Stimulated activated naive CD4-positive, alpha-beta T cell (primary cell): ENCODE measurements around the gene SHE.
"Not testable (repeated sequence)": the region's sequence is repeated elsewhere in the genome, so short reads cannot be mapped to it uniquely, and the experiment has no call there.

Experiments
- DNase-seq, 6 experiments: peaks; one replicate each; lab custom pipeline; 2025; lab: John Stamatoyannopoulos, UW

SHE gene

GRCh38 chr1:154502066-154502743, at the start of gene SHE, which contains the start of gene TDRD10:
Gene SHE (minus strand): TSS chr1:154502412. CDS start chr1:154502026, 386 bp downstream.
Gene TDRD10 (plus strand): TSS chr1:154502219. CDS start chr1:154506904, 4,685 bp downstream.
- DNase-seq: peak in 1 of 6 experiments; percentile 46

GRCh38 chr1:154551474-154551873, 49.3 kb upstream of the SHE start:
- DNase-seq: no peak

GRCh38 chr1:154550657-154551056, 48.4 kb upstream of the SHE start:
- no peak for DNase-seq

GRCh38 chr1:154550070-154550469, 47.9 kb upstream of the SHE start:
- DNase-seq: no peak

- DNase-seq: no peak
Observed at GRCh38 chr1:154549202-154549770, 47.1 kb upstream of the SHE start.

- no peak for DNase-seq
Observed at GRCh38 chr1:154548028-154548427, 45.8 kb upstream of the SHE start.

GRCh38 chr1:154547105-154547732, 45.0 kb upstream of the SHE start:
- no peak for DNase-seq

- peak in 5 of 6 experiments; percentile 20 to 53 (median 28) for DNase-seq
Observed at GRCh38 chr1:154546264-154547063, 44.3 kb upstream of the SHE start.

GRCh38 chr1:154541231-154541630, 39.0 kb upstream of the SHE start:
- DNase-seq: no peak

- DNase-seq: no peak
Observed at GRCh38 chr1:154539486-154540483, 37.6 kb upstream of the SHE start.

GRCh38 chr1:154536570-154536969, 34.4 kb upstream of the SHE start:
- no peak for DNase-seq

- no peak for DNase-seq
Observed at GRCh38 chr1:154533952-154534844, 32.0 kb upstream of the SHE start.

GRCh38 chr1:154531950-154532349, 29.7 kb upstream of the SHE start:
- not testable (repeated sequence) for DNase-seq

- no peak for DNase-seq
Observed at GRCh38 chr1:154529308-154529707, 27.1 kb upstream of the SHE start.

- no peak for DNase-seq
Observed at GRCh38 chr1:154527192-154527591, 25.0 kb upstream of the SHE start.

GRCh38 chr1:154524881-154525280, 22.7 kb upstream of the SHE start:
- no peak for DNase-seq

GRCh38 chr1:154521695-154522094, 19.5 kb upstream of the SHE start:
- DNase-seq: no peak

GRCh38 chr1:154520333-154520732, 18.1 kb upstream of the SHE start:
- DNase-seq: no peak

- DNase-seq: no peak
Observed at GRCh38 chr1:154519591-154519991, 17.4 kb upstream of the SHE start.

GRCh38 chr1:154517661-154518060, 15.4 kb upstream of the SHE start:
- no peak for DNase-seq
